Chondrocyte (in vitro differentiated cells): ENCODE measurements around the gene CRYGC. TPM values are rescaled to one million over a fixed set of nuclear protein-coding genes. Genes with fewer than 3 reads are reported as not detected.
"Not testable (repeated sequence)": the region's sequence is repeated elsewhere in the genome, so short reads cannot be mapped to it uniquely, and the experiment has no call there.

Experiments used
- DNase-seq: peaks from one replicate; pipeline ENCODE4 v3.0.0; 2021; ENCODE audit warnings: mixed read lengths, low spot score
- H3K27ac Mint-ChIP-seq: one replicate; pipeline ENCODE4 v1.8.0; 2021; ENCODE audit warnings: mild to moderate bottlenecking, moderate library complexity, mixed read lengths; ENCODE audit not compliant: unreplicated experiment
- H3K27me3 Mint-ChIP-seq: 2 replicates; pipeline ENCODE4 v1.8.0; 2021; ENCODE audit warnings: low read depth, mixed read lengths
- H3K36me3 Mint-ChIP-seq: 2 replicates; pipeline ENCODE4 v1.8.0; 2021; ENCODE audit warnings: low read depth, mixed read lengths
- H3K4me1 Mint-ChIP-seq: 2 replicates; pipeline ENCODE4 v1.8.0; 2021; ENCODE audit warnings: low read depth, mild to moderate bottlenecking, mixed read lengths
- H3K4me3 Mint-ChIP-seq: one replicate; pipeline ENCODE4 v1.8.0; 2021; ENCODE audit warnings: mild to moderate bottlenecking, moderate library complexity, mixed read lengths; ENCODE audit not compliant: unreplicated experiment
- H3K9me3 Mint-ChIP-seq: 2 replicates; pipeline ENCODE4 v1.8.0; 2021; ENCODE audit warnings: low read depth, mixed read lengths
- total RNA-seq: library from RNA; stranded (reverse); gene quantifications from 3 replicates; pipeline ENCODE4 v1.2.1, GENCODE V29; 2021
- TF ChIP-seq, protein P1 (sequence below): fragments of 200-600 bp; sonication (generic); IDR thresholded peaks from 2 replicates; pipeline ENCODE4 v1.5.0; 2021; ENCODE audit warnings: antibody characterized with exemption, mild to moderate bottlenecking, moderate library complexity

CRYGC gene
- total RNA-seq, 1 donor from 2014 or later = not detected

DNA sequence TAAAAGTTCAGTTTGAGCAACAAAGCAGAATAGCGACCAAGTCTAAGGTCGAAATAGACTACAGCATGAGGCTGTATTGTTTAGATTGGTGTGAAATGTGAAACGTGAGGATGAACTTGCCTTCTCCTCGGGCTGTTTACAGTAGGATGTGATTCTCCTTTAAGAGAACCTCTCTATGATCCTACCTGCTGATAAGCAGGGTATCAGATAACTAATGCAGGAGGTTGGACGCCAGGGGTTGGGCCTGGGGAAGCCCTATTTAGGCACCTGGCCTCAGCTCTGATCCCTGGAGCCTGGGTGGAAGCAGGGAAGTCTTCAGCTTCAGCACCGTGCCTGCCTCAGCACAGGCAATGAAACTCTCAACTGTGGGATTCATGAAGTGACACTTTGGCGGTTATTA lies 16.7 kb downstream of the CRYGC start:
- Mint-ChIP-seq H3K27ac (no peak overlapping the region), H3K4me3 (no peak overlapping the region), H3K9me3 (no peaks in the 10 kb centered on the region), H3K4me1 (peaks cover 2% of the 10 kb centered on the region), H3K36me3 (no peaks in the 10 kb centered on the region), H3K27me3 (peaks cover 14% of the 10 kb centered on the region)
- DNase-seq = no peak
- TF ChIP-seq, protein P1, sequence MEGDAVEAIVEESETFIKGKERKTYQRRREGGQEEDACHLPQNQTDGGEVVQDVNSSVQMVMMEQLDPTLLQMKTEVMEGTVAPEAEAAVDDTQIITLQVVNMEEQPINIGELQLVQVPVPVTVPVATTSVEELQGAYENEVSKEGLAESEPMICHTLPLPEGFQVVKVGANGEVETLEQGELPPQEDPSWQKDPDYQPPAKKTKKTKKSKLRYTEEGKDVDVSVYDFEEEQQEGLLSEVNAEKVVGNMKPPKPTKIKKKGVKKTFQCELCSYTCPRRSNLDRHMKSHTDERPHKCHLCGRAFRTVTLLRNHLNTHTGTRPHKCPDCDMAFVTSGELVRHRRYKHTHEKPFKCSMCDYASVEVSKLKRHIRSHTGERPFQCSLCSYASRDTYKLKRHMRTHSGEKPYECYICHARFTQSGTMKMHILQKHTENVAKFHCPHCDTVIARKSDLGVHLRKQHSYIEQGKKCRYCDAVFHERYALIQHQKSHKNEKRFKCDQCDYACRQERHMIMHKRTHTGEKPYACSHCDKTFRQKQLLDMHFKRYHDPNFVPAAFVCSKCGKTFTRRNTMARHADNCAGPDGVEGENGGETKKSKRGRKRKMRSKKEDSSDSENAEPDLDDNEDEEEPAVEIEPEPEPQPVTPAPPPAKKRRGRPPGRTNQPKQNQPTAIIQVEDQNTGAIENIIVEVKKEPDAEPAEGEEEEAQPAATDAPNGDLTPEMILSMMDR = no peak

DNA sequence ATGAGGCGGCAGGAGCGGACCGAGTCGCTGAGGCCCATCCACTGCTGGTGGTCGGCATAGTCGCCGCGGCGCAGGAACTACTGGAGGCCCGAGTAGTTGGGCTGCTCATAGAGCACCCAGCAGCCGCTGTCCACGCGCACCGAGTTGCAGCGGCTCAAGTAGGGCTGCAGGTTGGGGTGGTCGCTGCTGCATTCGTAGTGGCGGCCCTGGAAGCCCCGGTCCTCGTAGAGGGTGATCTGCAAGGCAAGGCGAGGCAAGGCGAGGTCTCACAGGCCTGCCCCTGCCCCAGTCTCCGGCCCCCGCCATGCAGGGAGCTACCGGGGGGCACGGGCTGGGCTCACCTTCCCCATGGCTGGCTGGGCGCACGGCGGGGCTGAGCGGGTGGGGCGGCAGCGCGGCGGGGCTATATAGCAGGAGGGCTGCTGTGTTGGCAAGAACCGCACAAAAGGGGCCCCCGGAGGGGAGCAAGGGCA lies 17.3 kb downstream of the CRYGC start:
- not testable (repeated sequence) for H3K9me3 Mint-ChIP-seq, H3K36me3 Mint-ChIP-seq, H3K4me3 Mint-ChIP-seq, DNase-seq, H3K27ac Mint-ChIP-seq, H3K4me1 Mint-ChIP-seq
- peaks cover 14% of the 10 kb centered on the region for H3K27me3 Mint-ChIP-seq

DNA sequence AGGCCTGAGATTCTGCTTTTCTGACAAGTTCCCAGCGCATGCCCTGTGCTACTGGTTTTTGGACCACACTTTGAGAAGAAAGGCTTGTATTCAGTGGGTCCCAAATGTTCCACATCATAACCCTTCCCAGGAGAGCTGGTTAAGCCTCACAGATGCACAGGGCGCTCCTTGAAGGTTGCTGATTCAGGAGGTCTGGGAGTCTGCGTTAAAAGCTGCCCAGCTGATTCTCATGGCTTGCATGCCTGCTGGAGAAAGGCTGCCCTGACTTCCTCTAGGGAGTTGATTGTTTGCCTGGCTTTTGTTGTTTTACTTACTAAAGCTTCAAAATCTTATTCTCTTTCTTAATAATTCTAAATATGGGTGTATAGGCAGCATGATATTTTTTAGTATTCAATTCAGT lies 26.0 kb downstream of the CRYGC start:
- DNase-seq = no peak
- H3K4me3 Mint-ChIP-seq = no peak overlapping the region
- no peaks in the 10 kb centered on the region for H3K9me3 Mint-ChIP-seq
- H3K27me3 Mint-ChIP-seq = peaks cover 24% of the 10 kb centered on the region
- H3K36me3 Mint-ChIP-seq = no peaks in the 10 kb centered on the region
- no peak overlapping the region for H3K27ac Mint-ChIP-seq
- TF ChIP-seq, protein P1 = no peak
- peaks cover 4% of the 10 kb centered on the region for H3K4me1 Mint-ChIP-seq

DNA sequence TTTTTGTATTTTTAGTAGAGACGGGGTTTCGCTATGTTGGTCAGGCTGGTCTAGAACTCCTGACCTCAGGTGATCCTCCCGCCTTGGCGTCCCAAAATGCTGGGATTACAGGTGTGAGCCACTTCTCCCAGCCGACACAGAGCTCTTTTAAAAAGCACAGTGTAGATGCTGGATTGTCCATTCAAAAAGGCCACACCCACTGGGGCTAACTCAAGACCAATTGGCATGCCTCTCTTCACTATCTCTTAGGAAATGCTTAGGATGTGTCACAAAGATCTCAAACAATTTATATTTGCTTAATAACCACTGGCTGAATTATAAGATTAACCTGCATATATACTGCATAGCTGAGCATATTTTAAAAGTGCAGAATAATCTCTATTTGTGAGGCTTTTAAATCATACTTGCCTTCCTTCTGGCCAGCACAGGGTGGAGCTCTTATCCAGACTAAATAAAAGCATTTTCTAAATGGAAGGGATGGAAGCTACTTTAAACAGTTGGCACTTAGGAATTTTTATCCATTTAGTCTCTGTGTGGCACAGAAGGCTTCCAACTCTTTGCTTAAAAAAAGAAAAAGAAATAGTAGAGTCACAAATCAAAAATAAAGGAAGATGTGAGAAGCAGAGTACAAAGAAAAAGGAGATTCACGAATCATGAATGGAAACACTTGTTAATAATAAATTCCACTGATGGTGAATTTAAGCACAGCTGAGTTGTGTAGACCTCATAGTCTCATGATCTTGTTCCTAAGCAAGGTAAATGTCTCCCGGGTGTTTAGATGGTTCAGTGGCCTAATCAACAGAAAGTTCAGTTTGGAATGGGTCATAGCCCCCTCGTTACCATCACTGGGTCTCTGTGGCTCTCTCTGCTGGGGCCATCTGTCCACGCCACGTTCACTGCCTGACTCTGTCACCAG lies 27.7 kb downstream of the CRYGC start:
- TF ChIP-seq, protein P1 = peak; percentile 79
- Mint-ChIP-seq H3K36me3 (no peaks in the 10 kb centered on the region), H3K4me3 (no peak overlapping the region), H3K9me3 (no peaks in the 10 kb centered on the region), H3K27ac (no peak overlapping the region), H3K27me3 (peaks cover 22% of the 10 kb centered on the region), H3K4me1 (peaks cover 14% of the 10 kb centered on the region)
- no peak for DNase-seq

DNA sequence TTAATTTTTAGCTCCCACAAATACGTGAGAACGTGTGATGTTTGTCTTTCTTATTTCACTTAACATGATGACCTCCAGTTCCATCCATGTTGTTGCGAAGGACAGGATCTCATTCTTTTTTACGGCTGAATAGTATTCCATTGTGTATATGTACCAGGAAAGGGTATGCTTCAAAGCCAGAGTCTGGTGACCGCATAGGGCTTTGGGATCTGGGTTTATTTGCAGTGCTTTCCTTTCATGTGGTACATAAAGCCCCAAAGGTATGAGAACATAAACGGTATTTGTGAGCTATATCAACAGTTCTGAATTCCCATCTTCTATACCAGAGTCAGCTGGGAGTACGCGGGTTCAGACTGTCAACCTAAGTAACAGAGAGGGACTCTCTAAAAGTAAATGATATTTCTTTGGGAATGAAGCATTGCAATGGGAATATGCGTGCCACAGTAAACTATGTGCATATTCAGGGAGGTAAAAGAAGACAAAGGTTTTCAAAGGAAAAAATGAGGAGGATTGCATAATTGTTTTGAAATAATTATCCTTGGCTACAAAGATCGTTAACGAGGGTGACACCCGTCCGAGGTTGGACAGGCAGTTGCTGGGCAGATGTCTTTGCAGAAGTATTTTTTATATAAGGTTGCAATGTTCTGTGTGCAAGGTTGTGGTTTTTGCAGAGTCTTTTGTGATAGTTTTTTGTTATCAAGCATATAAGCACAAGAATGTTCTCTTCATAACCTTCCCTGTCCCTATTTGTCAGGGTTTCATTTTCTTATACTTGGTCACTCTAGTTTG lies 29.8 kb downstream of the CRYGC start:
- Mint-ChIP-seq H3K27me3 (peaks cover 7% of the 10 kb centered on the region), H3K4me3 (no peak overlapping the region), H3K9me3 (no peaks in the 10 kb centered on the region), H3K4me1 (peaks cover 14% of the 10 kb centered on the region), H3K27ac (no peak overlapping the region), H3K36me3 (no peaks in the 10 kb centered on the region)
- DNase-seq = no peak
- TF ChIP-seq, protein P1 = no peak

DNA sequence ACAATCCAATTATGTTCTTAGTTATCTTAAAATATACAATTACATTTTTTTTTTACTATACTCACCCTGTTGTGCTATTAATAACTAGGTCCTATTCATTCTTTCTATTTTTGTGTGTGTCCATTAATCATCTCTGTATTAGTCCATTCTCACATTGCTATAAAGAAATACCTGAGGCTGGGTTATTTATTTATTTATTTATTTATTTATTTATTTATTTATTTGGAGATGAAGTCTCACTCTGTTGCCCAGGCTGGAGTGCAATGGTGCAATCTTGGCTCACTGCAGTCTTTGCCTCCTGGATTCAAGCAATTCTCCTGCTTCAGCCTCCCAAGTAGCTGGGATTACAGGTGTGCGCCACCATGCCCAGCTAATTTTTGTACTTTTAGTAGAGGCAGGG lies 30.9 kb downstream of the CRYGC start:
- peaks cover 14% of the 10 kb centered on the region for H3K4me1 Mint-ChIP-seq
- H3K27me3 Mint-ChIP-seq, DNase-seq, H3K9me3 Mint-ChIP-seq, H3K27ac Mint-ChIP-seq, H3K4me3 Mint-ChIP-seq, H3K36me3 Mint-ChIP-seq: not testable (repeated sequence)
